RWPE2 (cell line): Measurements from ENCODE around the gene IL34.

ENCODE experiments used
- ATAC-seq: fragments of 200-7000 bp; cut with Tn5 transposase; 3 replicates; pipeline ENCODE4 v1.9.1; 2021; ENCODE audit warnings: low read depth
- DNase-seq: peaks from one replicate; pipeline ENCODE4 v3.0.0-alpha.2; 2020; ENCODE audit warnings: low spot score
- H3K27ac ChIP-seq: fragments of 450-650 bp; 2 replicates; pipeline ENCODE4 v1.5.1; 2017; ENCODE audit warnings: mild to moderate bottlenecking; ENCODE audit not compliant: poor library complexity, severe bottlenecking
- H3K27me3 ChIP-seq: fragments of 250-450 bp; sonication (Bioruptor Pico); 2 replicates; pipeline ENCODE4 v1.5.1; 2021; ENCODE audit warnings: mild to moderate bottlenecking, moderate library complexity; ENCODE audit not compliant: insufficient read depth, poor library complexity, severe bottlenecking
- H3K36me3 ChIP-seq: fragments of 250-450 bp; sonication (Bioruptor Pico); 2 replicates; pipeline ENCODE4 v1.5.1; 2020; ENCODE audit warnings: low read depth, mild to moderate bottlenecking, moderate library complexity
- H3K4me1 ChIP-seq: fragments of 250-450 bp; sonication (Bioruptor Pico); 2 replicates; pipeline ENCODE4 v1.5.1; 2021; ENCODE audit warnings: mild to moderate bottlenecking, moderate library complexity; ENCODE audit not compliant: insufficient read depth, poor library complexity, severe bottlenecking
- H3K4me3 ChIP-seq: fragments of 250-450 bp; sonication (Bioruptor Pico); 2 replicates; pipeline ENCODE4 v1.5.1; 2021; ENCODE audit warnings: mild to moderate bottlenecking, moderate library complexity; ENCODE audit not compliant: severe bottlenecking
- H3K9me3 ChIP-seq: fragments of 250-450 bp; sonication (Bioruptor Pico); 2 replicates; pipeline ENCODE4 v1.5.1; 2021; ENCODE audit warnings: mild to moderate bottlenecking, moderate library complexity; ENCODE audit not compliant: severe bottlenecking
- TF ChIP-seq, protein P1 (sequence below): fragments of 450-650 bp; IDR thresholded peaks from one replicate; pipeline ENCODE4 v1.5.1; 2017; ENCODE audit warnings: mild to moderate bottlenecking, moderate library complexity; ENCODE audit not compliant: poor library complexity, severe bottlenecking

IL34 gene

DNA sequence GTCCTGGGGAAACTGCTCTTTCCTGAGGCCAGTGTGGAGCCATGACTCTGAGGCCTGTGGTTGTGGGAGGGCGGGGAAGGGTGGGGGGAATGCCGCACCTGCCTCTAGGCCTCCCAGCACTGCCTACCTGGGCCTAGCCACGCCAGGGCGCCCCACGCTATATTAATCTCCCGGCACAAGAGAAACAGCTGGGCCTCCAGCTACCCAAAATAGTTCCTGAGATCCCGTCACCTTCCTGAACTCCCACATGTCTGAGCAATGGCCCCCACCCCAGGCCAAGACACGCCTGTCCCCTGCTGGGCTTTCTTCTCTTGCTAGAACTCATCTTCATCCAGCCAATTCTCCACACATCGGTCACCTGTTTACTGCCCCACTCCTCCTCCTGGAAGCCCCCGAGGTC, 52.5 kb downstream of the IL34 start:
- Histone ChIP-seq H3K27me3 (no peaks in the 10 kb centered on the region), H3K27ac (peak overlapping the region; percentile 92), H3K9me3 (no peaks in the 10 kb centered on the region), H3K4me1 (peaks cover 75% of the 10 kb centered on the region), H3K36me3 (no peaks in the 10 kb centered on the region), H3K4me3 (no peak overlapping the region)
- no peak for DNase-seq
- no peak for ATAC-seq
- TF ChIP-seq, protein P1, sequence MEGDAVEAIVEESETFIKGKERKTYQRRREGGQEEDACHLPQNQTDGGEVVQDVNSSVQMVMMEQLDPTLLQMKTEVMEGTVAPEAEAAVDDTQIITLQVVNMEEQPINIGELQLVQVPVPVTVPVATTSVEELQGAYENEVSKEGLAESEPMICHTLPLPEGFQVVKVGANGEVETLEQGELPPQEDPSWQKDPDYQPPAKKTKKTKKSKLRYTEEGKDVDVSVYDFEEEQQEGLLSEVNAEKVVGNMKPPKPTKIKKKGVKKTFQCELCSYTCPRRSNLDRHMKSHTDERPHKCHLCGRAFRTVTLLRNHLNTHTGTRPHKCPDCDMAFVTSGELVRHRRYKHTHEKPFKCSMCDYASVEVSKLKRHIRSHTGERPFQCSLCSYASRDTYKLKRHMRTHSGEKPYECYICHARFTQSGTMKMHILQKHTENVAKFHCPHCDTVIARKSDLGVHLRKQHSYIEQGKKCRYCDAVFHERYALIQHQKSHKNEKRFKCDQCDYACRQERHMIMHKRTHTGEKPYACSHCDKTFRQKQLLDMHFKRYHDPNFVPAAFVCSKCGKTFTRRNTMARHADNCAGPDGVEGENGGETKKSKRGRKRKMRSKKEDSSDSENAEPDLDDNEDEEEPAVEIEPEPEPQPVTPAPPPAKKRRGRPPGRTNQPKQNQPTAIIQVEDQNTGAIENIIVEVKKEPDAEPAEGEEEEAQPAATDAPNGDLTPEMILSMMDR = no peak

DNA sequence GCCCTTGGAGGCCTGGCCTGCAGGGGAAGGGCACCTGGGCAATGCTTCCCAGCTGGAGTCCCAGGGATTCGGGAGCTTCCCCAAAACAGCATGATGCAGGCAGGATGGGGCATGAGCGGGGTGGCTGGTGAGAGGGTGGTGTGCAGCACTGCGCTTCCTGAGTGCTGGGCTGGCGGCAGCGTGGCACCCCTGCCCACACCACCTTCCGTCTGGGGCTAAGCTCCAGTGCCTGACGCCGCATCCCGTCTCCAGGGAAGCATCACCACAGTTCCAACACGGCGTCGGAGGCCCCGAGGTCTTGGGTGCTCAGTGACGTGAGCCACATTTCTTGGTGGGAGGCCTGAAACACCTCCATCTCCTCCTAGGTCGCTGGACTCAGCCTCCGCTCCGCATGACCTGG, 53.3 kb downstream of the IL34 start:
- Histone ChIP-seq H3K36me3 (no peaks in the 10 kb centered on the region), H3K9me3 (no peaks in the 10 kb centered on the region), H3K4me3 (no peak overlapping the region), H3K4me1 (peaks cover 67% of the 10 kb centered on the region), H3K27ac (peak overlapping the region; percentile 92), H3K27me3 (no peaks in the 10 kb centered on the region)
- DNase-seq = no peak
- no peak for ATAC-seq
- TF ChIP-seq, protein P1 = no peak

DNA sequence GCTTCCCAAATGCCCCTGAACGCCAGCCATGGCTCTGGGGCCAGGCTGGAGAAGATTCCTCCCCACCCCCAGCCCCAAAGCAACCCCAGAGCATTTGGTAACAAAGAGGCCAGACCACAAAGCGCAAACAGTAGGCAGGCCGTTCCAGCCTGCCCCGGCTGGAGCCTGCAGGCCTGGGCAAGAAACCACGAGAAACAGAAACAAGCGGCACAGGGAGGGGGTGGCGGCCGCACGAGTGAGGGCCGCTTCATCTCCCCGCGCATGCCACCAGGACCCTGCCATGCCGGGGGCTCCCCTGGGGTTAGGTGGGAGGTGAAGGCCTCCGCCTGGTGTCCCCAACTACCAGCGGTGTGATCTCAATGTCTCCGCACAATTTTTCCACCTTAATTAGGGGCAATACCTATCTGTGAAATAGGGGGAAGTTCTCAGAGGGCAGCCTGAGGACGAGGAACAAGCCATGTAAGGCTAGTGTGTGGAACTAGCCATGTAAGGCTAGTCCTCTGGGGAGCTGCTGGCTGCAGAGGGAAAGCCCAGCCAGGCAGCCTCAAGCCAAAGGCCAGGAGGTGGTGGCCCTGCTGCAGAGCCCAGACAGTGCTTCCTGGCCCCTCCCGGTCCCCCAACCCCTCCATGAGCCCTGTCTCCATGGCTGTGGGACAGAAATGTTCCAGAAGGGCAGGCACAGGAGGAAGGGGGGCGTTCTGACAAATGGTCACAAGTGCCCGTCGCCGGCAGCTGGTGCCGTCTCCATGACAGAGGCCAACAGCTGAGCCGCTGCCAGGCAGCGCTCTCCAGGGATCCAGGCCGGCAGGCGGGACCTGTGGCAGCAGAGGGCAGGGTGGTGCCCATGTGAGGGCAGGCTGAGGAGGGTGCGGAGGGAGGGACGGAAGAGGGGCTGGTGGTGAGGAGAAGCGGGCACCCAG, 54.0 kb downstream of the IL34 start:
- ATAC-seq (peak; percentile 66), DNase-seq (no peak)
- Histone ChIP-seq H3K27me3 (no peaks in the 10 kb centered on the region), H3K27ac (peak overlapping the region; percentile 92), H3K36me3 (no peaks in the 10 kb centered on the region), H3K4me3 (no peak overlapping the region), H3K9me3 (no peaks in the 10 kb centered on the region), H3K4me1 (peaks cover 62% of the 10 kb centered on the region)
- TF ChIP-seq, protein P1 = no peak

DNA sequence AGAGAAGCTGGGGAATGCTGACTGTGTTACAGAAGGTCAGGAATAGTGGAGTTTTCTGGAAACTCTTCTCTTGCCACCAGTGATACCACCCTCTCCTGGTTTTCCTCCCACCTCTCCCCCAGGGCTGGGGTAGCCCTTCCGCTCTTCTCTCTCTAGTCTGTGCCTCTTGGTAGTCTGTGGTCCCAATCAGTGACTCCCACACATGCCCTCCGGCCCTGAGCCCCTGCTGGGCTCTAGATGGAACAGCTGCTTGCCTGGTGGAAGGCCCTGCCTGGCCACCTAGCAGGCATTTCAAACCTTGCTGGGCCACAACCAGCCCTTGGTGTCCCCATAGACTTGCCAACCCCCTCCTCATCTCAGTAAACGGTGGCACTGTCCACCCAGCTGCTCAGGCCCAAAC, 54.7 kb downstream of the IL34 start:
- DNase-seq (no peak), ATAC-seq (no peak)
- peak overlapping the region; percentile 92 for H3K27ac ChIP-seq
- TF ChIP-seq, protein P1 = no peak
- H3K4me3 ChIP-seq = no peak overlapping the region
- no peaks in the 10 kb centered on the region for H3K36me3 ChIP-seq
- H3K4me1 ChIP-seq = peaks cover 56% of the 10 kb centered on the region
- H3K27me3 ChIP-seq = no peaks in the 10 kb centered on the region
- H3K9me3 ChIP-seq = no peaks in the 10 kb centered on the region

DNA sequence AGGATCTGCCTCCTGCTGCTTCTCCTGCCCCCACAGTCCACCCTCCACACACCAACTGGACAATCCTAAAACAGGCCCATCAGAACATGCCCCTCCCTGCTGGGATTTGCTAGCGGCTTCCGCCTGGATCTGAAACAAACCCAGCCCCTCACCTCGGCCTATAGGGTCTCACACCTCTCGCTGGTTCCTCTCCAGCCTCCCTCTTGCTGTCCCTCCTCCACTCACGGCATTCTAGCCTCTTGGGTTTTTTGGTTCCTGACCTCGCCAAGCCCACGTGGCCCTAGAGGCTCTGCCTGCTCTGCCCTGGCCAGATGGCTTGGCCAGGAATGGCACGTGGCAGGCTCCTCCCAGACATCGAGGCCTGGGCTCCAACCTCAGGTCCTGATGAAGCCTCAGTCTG, 55.2 kb downstream of the IL34 start:
- TF ChIP-seq, protein P1 = no peak
- H3K4me1 ChIP-seq = peaks cover 59% of the 10 kb centered on the region
- ATAC-seq = no peak

More for the DNA sequence above, 55.2 kb downstream of the IL34 start:
- Histone ChIP-seq H3K27me3 (no peaks in the 10 kb centered on the region), H3K4me3 (no peak overlapping the region), H3K36me3 (no peaks in the 10 kb centered on the region), H3K9me3 (no peaks in the 10 kb centered on the region), H3K27ac (peak overlapping the region; percentile 92)
- DNase-seq = no peak
